ENCODE measurements around the gene CHAF1B.

GRCh38 chr21:36420571-36421339, 35.6 kb downstream of the CHAF1B start:
- TF ChIP-seq CTCF (conservative IDR thresholded peaks at IDR 0.05; ENCODE audit: low read depth, low read length) (no peak), EZH2 (IDR thresholded peaks at IDR 0.05; ENCODE audit: borderline replicate concordance, low read depth, low read length, poor library complexity, severe bottlenecking) (no peak)

Data from A673 (cell line).